Measurements from ENCODE around the gene ZNRF4.

GRCh38 chr19:5434970-5435641, 20.1 kb upstream of the ZNRF4 start:
- TF ChIP-seq CTCF (IDR thresholded peaks at IDR 0.05) (no peak), POLR2A (IDR thresholded peaks at IDR 0.05) (no peak)

Data from lower leg skin (tissue), 3 donors.